Tibial nerve (tissue), 4 donors: Measurements from ENCODE around the gene CYB561D2. TPM values are rescaled to one million over a fixed set of nuclear protein-coding genes. Genes with fewer than 3 reads are reported as not detected.

Experiments
- DNase-seq, 2 donors: peaks; one replicate each; pipeline ENCODE4 v3.0.0-alpha.2; 2019; ENCODE audit warnings: low spot score in 2 of 2
- H3K27ac ChIP-seq, 4 donors: fragments of 200-600 bp; sonication (generic) in 3 of 4; one replicate each; pipeline ENCODE4 v1.5.1; 2017 to 2019; ENCODE audit warnings: mild to moderate bottlenecking in 1 of 4
- H3K27me3 ChIP-seq, 2 donors: fragments of 200-600 bp; sonication (generic) in 1 of 2; one replicate each; pipeline versions ENCODE4 v1.5.1 to v1.6.0; 2017 to 2019
- H3K36me3 ChIP-seq, 3 donors: fragments of 200-600 bp; sonication (generic); one replicate each; pipeline ENCODE4 v1.5.1; 2018 to 2019
- H3K4me1 ChIP-seq, 4 donors: fragments of 200-600 bp; sonication (generic) in 3 of 4; one replicate each; pipeline ENCODE4 v1.5.1; 2017 to 2019
- H3K4me3 ChIP-seq, 4 donors: fragments of 200-600 bp; sonication (generic) in 3 of 4; one replicate each; pipeline ENCODE4 v1.5.1; 2017 to 2019; ENCODE audit warnings: mild to moderate bottlenecking in 1 of 4, moderate library complexity in 1 of 4
- H3K9me3 ChIP-seq, 4 donors: fragments of 200-600 bp; sonication (generic) in 3 of 4; one replicate each; pipeline ENCODE4 v1.5.1; 2017 to 2019
- CTCF ChIP-seq, 5 experiments: fragments of 200-600 bp in 3 of 5; fragments of 450-650 bp in 2 of 5; sonication (generic) in 3 of 5; IDR thresholded peaks; one replicate each; pipeline ENCODE4 v1.5.1; 2016 to 2019; ENCODE audit warnings: antibody characterized with exemption in 5 of 5, mild to moderate bottlenecking in 3 of 5, moderate library complexity in 2 of 5
- EP300 ChIP-seq, 2 donors: sonication (generic); formaldehyde crosslinking; IDR thresholded peaks; one replicate each; pipeline ENCODE4 v1.6.1; 2017; ENCODE audit warnings: antibody characterized with exemption in 2 of 2, mild to moderate bottlenecking in 1 of 2
- POLR2A ChIP-seq, 2 donors: fragments of 450-650 bp; IDR thresholded peaks; one replicate each; pipeline ENCODE4 v1.6.1; 2017; ENCODE audit warnings: antibody characterized with exemption in 2 of 2, mild to moderate bottlenecking in 2 of 2, moderate library complexity in 2 of 2
- WGBS, 2 donors: methylation state at CpG; one replicate each; pipeline ENCODE4 v1.1.5; 2018; 5-methylcytosine and 5-hydroxymethylcytosine counted together
- total RNA-seq, 4 donors: library from RNA; depleted of rRNA; stranded (reverse); fragments of >200 nt; gene quantifications; one replicate each; pipeline ENCODE4 v1.1.0, GENCODE V29; 2016

CYB561D2 gene
- total RNA-seq, 4 donors from 2014 or later = 16.2 to 21.6 (median 19.2) TPM

- WGBS, 2 donors = 8 to 13% methylated on average over 8 to 43 of the region's 53 CpGs
- no peaks in the 10 kb centered on the region for H3K36me3 ChIP-seq
- peak; percentile 72 to 75 for DNase-seq
- no peaks in the 10 kb centered on the region for H3K9me3 ChIP-seq
- H3K4me3 ChIP-seq = peak overlapping the region; percentile 42 to 67 (median 64)
- TF ChIP-seq CTCF (IDR thresholded peaks at IDR 0.05) (no peak), EP300 (IDR thresholded peaks at IDR 0.05) (peak in 1 of 2 donors; percentile 39), POLR2A (IDR thresholded peaks at IDR 0.05) (peak in 1 of 2 donors; percentile 27)
- H3K27ac ChIP-seq = peak overlapping the region; percentile 38 to 76 (median 65)
- peaks cover 0 to 19% (median 13%) of the 10 kb centered on the region in 4 donors for H3K4me1 ChIP-seq
- no peaks in the 10 kb centered on the region for H3K27me3 ChIP-seq
Observed at GRCh38 chr3:50365080-50365841, 14.6 kb downstream of the CYB561D2 start.

- peak overlapping the region; percentile 42 to 67 (median 64) for H3K4me3 ChIP-seq
- WGBS, 2 donors = 86 to 100% methylated on average over 3 to 5 of the region's 5 CpGs
- H3K36me3 ChIP-seq = no peaks in the 10 kb centered on the region
Observed at GRCh38 chr3:50365842-50366220, 15.2 kb downstream of the CYB561D2 start.

GRCh38 chr3:50369012-50369670 is 18.5 kb downstream of the CYB561D2 start:
- TF ChIP-seq POLR2A (IDR thresholded peaks at IDR 0.05) = no peak
- TF ChIP-seq CTCF (IDR thresholded peaks at IDR 0.05) = no peak
- no peak for TF ChIP-seq EP300 (IDR thresholded peaks at IDR 0.05)
- Histone ChIP-seq H3K4me1 (peaks cover 0 to 30% (median 13%) of the 10 kb centered on the region in 4 donors), H3K27me3 (no peaks in the 10 kb centered on the region), H3K9me3 (no peaks in the 10 kb centered on the region), H3K4me3 (no peak overlapping the region), H3K36me3 (no peaks in the 10 kb centered on the region), H3K27ac (no peak overlapping the region)
- DNase-seq = no peak
- WGBS, 2 donors = 67 to 70% methylated on average over 8 to 9 of the region's 9 CpGs

More at GRCh38 chr3:50365842-50366220, 15.2 kb downstream of the CYB561D2 start:
- H3K27ac ChIP-seq = peak overlapping the region in 1 of 4 donors; percentile 76
- no peaks in the 10 kb centered on the region for H3K27me3 ChIP-seq
- no peak for DNase-seq
- H3K9me3 ChIP-seq = no peaks in the 10 kb centered on the region
- peaks cover 0 to 19% (median 13%) of the 10 kb centered on the region in 4 donors for H3K4me1 ChIP-seq
- TF ChIP-seq POLR2A (IDR thresholded peaks at IDR 0.05) (no peak), EP300 (IDR thresholded peaks at IDR 0.05) (no peak), CTCF (IDR thresholded peaks at IDR 0.05) (no peak)

- Histone ChIP-seq H3K36me3 (no peaks in the 10 kb centered on the region), H3K9me3 (no peaks in the 10 kb centered on the region), H3K27ac (no peak overlapping the region), H3K4me1 (peaks cover 0 to 15% (median 2%) of the 10 kb centered on the region in 4 donors), H3K4me3 (no peak overlapping the region), H3K27me3 (no peaks in the 10 kb centered on the region)
- TF ChIP-seq POLR2A (IDR thresholded peaks at IDR 0.05) (no peak), CTCF (IDR thresholded peaks at IDR 0.05) (peak in 1 of 5 experiments; percentile 19)
- DNase-seq = no peak
- WGBS, 2 donors = 38 to 50% methylated on average over 14 of the region's 14 CpGs
Observed at GRCh38 chr3:50370594-50370993, 19.9 kb downstream of the CYB561D2 start.

GRCh38 chr3:50371133-50371685 is 20.5 kb downstream of the CYB561D2 start:
- Histone ChIP-seq H3K36me3 (no peaks in the 10 kb centered on the region), H3K9me3 (no peaks in the 10 kb centered on the region), H3K27ac (no peak overlapping the region), H3K27me3 (no peaks in the 10 kb centered on the region), H3K4me1 (peaks cover 0 to 13% (median 0%) of the 10 kb centered on the region in 4 donors), H3K4me3 (no peak overlapping the region)
- no peak for DNase-seq
- TF ChIP-seq EP300 (IDR thresholded peaks at IDR 0.05) = no peak
- no peak for TF ChIP-seq CTCF (IDR thresholded peaks at IDR 0.05)
- TF ChIP-seq POLR2A (IDR thresholded peaks at IDR 0.05) = no peak
- 77 to 83% methylated on average over 3 of the region's 3 CpGs for WGBS, 2 donors
